T-helper 1 cell treated with Interleukin-12 subunit alpha and Interleukin-12 subunit beta and Interleukin-4 antibody, amounts not matched to agents 30 ng/mL and 1 ng/mL, for 36 hours (primary cell): Measurements from ENCODE around the gene NAP1L3. TPM values are rescaled to one million over a fixed set of nuclear protein-coding genes. Genes with fewer than 3 reads are reported as not detected.

Experiments used
- intact Hi-C: fragments of 100-400 bp; cut with micrococcal nuclease; formaldehyde crosslinking; loops from one replicate; pipeline ENCODE4 v1.15.1; 2024
- total RNA-seq: library from RNA; stranded (reverse); gene quantifications from 2 replicates; pipeline ENCODE4 v1.2.3, GENCODE V29; 2022

NAP1L3 gene
- 0.61 and 0.93 TPM in 2 replicates for total RNA-seq

GRCh38 chrX:93673056-93673868 lies at the start of gene NAP1L3:
Gene NAP1L3, minus strand, starts transcription at chrX:93673578. Its CDS starts 274 bp downstream, at chrX:93673304.
- intact Hi-C loops = no loop called here

- intact Hi-C loops = no loop called here
Measured at GRCh38 chrX:93711076-93711475, 37.7 kb upstream of the NAP1L3 start.

GRCh38 chrX:93703701-93704100 lies 30.3 kb upstream of the NAP1L3 start:
- intact Hi-C loops = no loop called here

DNA sequence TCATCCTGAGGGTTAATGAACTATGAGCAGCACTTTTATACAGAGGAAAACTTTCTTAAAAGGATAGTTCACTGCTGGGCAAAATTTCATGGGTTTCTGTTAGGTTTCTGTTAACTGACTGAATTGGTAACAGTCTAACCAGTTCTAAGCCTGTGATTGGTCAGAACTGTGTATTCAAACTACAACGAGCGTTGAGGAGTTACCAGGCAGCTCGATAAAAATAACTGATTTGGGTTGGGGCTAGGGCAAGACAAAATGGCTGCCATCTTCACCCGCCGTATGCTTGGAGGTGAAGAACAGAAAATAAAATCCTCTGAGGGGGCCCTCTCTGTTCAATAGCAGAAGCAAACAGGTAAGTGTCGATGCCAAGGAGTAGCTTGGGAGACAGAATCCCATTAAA lies 22.6 kb upstream of the NAP1L3 start:
- intact Hi-C loops = no loop called here

DNA sequence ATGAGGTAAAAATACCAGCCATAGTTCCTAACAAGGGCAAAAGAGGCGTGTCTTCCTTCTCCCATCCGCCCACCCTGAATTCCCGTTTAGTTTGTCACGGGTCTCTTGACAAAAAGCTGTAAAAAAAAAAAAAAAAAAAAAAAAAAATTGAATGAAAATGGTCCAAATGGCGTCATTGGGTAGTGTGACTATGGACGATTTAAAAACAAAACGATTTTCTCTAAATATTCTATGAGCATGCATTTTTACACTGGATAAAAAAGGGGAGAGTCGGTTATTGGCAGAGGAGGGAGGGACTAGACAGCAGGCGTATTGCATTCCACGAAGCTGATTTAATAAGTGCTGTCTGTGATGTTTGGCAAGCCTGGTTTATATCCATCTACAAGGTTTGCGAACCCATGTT lies 492 bp upstream of the NAP1L3 start, which contains the start of gene FAM133A:
FAM133A (plus strand) TSS at position 338 of the 403 bp plus-strand sequence. CDS start 35,214 bp downstream, outside the sequence.
- intact Hi-C loops = no loop called here

DNA sequence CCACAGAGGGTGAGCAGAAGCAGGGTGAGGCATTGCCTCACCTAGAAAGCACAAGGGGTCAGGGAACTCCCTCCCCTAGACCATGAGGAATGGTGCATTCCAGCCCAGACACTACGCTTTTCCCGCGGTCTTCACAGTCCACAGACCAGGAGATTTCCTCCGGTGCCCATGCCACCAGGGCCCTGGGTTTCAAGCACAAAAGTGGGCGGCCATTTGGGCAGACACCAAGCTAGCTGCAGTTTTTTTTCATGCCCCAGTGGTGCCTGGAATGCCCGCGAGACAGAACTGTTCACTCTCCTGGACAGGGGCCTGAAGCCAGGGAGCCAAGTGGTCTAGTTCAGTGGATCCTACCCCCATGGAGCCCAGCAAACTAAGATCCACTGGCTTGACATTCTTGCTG lies 12.8 kb downstream of the NAP1L3 start:
- intact Hi-C loops = no loop called here

DNA sequence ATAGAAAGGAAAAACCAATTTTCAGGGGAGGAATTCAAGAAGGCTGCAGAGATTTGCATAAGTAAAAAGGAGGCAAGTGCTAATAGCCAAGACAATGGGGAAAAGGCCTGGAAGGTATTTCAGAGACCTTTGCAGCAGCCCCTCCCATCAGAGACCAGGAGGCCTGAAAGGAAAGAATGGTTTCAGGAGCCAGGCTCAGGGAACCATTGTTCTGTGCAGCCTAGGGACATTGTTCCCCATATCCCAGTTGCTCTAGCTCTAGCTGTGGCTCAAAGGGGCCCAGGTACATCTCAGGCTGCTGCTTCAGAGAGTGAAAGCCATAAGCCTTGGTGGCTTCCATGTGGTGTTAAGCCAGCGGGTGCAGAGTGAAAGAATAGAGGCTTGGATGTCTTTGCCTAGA lies 24.0 kb downstream of the NAP1L3 start:
- intact Hi-C loops = no loop called here

DNA sequence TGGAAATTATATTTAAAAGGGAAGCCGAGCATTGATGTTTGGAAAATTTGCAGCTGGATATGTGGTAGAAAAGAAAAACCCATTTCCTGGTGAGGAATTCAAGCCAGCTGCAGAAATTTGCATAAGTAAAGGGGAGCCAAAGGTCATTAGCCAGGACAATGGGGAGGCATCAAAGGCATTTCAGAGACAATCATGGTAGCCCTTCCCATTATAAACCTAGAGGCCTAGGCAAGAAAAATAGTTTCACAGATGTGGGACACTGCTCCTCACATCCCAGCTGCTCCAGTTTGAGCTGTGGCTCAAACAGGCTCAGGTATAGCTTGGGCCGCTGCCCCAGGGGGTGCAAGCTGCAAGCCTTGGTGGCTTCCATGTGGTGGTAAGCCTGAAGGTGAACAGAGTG lies 35.8 kb downstream of the NAP1L3 start:
- intact Hi-C loops = no loop called here

Other genes starting within 250 kb of the NAP1L3 start
- gene FAM133A, start 628 bp upstream of the NAP1L3 start, total RNA-seq = not detected in 2 replicates